GM18526 (cell line): ENCODE measurements around the gene GIMAP4.

Source experiments
- POLR2A ChIP-seq: IDR thresholded peaks from 3 replicates; pipeline ENCODE4 v1.6.1; 2011; ENCODE audit not compliant: insufficient read length; ENCODE audit errors: extremely low read depth

The GIMAP4 gene

DNA sequence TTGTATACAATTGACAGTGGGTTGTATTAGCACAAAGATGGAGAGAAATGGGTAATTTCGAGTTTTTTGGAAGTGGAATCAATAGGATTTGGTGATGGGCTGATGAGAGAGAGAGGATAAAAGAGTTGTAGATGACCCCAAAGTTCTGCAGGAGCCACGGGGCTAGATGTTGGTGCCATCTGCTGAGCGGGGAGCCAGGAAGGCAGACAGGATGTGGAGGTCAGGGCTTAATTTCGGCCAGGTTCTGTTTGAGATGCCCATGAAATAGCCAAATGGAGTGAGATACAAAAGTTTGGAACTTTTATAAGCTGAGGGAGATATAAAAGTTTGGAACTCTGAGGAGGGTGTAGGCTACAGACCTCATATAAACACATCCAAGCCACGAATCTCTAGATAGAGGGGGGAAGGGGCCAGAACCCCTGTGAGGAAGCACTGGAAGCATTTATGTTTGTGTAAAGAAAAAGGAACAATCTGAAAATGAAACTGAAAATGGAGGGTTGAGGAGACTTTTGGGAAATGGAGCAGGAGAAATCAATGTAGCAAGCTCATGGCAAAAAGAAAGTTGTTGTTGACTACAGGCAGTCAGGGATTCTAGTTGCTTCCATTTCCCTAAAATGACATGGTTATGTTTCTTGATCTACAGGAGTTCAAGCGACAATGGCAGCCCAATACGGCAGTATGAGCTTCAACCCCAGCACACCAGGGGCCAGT lies 2.2 kb downstream of the GIMAP4 start:
- no peak for TF ChIP-seq POLR2A

DNA sequence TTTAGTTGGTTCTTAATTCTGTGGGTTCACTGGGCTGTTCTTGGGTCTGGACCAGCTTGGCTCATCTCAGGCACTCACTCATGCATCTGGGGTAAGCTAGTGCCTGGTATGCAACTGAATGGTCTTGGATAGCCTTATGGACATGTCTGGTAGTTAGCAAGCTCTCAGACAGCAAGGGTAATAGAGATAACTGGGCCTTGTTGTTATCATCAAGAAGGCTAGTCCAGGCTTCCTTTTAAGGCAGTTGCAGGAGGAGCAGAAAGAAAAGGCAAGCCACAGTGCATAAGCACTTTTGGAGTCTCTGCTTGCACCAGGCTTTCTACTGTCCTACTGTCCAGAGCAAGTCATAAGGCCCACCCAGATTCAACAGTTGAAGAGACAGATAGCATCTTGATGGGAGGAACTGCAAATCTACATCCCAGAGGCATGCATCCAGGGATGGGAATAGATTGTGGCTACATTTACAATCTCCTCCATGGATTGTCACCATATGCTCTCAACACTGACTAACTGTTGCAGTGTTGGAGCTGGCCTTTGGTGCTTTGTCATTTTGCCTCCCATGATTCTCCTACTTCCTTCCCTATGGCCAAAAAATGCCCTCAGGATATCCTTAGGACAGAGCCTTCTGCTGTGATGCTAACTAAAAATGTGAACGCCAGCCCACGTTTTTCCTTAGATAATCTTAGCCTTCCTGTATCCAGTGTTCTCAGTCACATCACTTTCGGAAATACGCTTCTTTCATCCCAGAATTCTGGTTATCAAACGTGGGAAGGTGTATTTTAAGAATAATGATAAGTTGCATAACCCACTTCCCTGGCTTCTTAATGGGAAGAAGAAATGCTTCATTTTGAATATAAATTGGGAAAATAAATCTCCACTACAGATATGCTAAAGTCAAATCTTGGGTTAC lies 3.6 kb downstream of the GIMAP4 start:
- no peak for TF ChIP-seq POLR2A

DNA sequence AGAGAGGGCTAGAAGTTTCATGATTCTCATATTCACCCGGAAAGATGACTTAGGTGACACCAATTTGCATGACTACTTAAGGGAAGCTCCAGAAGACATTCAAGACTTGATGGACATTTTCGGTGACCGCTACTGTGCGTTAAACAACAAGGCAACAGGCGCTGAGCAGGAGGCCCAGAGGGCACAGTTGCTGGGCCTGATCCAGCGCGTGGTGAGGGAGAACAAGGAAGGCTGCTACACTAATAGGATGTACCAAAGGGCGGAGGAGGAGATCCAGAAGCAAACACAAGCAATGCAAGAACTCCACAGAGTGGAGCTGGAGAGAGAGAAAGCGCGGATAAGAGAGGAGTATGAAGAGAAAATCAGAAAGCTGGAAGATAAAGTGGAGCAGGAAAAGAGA lies 5.3 kb downstream of the GIMAP4 start:
- TF ChIP-seq POLR2A: no peak

DNA sequence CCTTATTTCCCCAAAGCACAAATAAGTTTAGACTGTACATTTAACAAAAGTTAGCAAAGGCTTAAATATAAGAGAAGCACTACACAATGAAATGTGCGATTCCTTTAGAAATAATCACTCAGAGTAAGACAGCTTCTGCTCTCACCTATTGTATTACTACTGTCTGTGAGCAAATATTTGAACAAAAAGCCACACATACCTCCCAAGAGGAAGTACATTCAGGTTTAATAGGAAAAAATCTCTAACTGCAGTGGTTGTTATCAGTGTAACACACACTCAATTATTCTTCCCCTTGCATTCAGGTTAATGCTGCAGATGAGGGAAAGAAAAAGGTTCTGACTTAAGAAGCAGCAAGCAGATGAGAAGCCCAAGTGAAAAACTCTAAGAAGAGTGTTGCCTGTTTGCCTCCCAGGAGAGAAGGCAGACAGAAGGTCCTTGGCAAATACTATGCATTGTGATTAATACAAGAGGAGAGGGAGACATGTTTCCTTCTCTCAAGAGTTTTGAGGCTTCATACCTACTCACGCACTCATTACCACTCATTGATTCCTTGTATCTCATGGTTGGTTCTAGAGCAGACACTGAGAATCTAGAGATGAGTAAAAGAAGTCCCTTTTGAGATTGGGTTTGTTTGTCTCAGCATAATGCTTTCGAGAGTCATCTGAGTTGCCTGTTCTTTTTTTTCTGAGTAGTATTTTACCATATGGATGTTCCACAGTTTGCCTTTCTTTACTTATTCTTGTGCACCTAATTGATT lies 13.6 kb downstream of the GIMAP4 start:
- TF ChIP-seq POLR2A: no peak

DNA sequence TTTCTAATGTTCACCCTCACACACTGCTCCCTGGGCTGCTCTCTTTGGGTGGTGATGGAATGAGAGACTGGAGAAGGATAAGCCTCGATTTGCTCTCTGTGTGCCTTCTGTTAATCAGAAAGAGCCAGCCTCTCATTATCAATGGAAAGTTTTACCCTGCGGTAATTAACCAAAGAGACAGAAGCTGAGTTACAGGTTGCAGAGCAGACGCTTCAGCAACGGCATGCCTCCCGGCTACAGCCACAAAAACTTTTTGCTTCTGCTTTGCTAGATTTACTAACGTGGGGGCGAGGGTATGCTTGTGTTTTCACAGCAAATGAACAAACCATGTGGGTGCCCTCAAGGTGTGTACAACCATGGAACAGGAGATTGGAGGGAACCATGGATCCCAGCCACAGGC lies 18.0 kb downstream of the GIMAP4 start:
- no peak for TF ChIP-seq POLR2A

DNA sequence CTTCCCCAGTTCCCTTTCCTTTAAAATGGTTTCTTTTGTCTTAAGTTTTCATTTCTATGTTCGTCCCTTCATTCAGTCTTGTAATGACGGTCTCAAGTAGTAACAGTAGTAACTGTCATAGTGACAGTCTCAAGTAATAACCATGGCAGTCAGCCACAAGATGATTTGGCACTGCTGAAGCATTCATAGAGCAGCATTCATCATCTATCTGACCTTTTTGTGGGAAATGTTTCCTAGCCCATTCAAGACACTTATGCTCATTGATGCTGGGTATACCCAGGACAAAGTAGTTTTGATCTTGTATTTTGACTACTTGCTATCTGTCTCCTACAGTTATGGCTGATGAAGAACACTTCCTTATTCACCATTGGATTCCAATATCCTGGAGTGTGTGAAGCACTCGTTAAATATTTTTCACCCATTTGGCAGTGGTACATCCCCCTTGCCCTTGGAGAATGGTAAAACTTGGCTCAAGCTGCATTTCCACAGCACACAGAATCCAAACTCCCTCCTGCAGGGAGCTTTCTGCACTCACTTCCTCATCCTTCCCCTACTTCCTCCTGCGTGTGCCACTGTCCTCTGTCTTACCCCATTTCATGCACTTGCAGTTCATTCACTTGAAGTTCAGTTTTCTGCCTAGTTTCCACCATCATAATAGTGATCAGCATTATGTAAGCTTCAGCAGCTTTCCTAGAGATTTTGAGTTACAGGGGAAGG lies 19.0 kb downstream of the GIMAP4 start:
- no peak for TF ChIP-seq POLR2A

DNA sequence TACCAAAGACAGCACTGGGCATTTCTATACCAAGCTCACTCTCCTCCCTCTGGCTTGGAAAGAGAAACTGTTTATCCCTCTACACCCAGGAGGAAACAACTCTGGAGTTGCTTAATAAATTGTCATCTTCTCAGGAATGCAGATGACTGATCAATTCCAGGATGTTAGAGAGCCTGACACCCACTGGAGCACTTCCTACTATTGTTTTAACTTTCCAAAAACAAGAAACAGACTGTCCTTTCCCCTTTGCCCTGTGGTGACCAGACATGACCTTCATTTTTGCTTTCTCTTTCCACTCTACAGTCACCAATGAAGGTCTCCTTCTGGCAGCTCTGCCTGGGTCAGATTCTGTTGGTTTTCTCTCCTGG lies 19.6 kb downstream of the GIMAP4 start:
- no peak for TF ChIP-seq POLR2A

DNA sequence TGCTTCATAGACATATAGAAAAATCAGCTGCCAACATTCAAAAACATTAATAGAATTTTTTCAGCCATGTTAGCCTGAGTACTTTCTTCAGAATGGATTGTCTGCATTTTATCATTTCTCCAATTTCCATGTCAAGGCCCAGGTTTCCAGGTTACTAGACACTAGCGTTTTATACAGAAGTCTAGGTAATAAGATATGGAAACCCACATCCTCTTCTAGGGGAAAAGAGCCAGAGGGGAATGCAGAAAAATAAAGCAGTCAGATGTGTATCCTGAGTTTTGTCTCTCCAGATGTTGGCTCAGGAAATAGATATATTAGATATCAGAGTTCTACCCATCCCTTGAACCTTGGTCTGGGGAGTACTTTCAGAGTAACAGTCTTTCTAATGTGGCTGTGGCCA lies 20.4 kb downstream of the GIMAP4 start:
- no peak for TF ChIP-seq POLR2A

DNA sequence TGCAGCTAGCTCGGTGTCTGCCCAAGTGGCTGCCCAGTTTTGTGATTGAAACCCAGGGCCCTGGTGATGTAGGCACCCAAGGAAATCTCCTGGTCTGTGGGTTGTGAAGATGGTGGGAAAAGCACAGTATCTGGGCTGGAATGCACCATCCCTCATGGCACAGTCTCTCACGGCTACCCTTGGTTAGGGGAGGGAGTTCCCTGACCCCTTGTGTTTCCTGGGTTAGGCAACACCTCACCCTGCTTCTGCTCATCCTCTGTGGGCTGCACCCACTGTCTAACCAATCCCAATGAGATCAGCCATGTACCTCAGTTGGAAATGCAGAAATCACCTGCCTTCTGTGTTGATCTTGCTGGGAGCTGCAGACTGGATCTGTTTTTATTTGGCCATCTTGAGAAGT lies 27.6 kb downstream of the GIMAP4 start:
- no peak for TF ChIP-seq POLR2A

DNA sequence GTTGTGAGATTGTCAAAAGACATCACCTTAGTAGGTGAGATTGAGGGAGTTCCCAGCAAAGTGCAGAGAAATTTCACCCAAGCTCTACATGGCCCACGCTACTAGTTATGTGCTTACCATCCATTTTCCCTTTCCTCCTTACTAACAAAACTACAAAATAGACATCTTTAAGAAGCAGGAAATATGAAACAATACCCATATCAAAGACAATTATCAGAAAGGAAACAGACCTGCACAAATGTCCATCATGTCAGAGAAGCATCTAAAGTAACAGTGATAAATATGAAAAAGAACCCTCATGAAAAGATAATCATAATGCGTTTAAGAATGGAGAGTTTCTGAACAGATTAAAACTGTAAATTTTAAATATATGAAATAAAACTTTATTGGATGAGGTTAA lies 28.2 kb downstream of the GIMAP4 start:
- no peak for TF ChIP-seq POLR2A

DNA sequence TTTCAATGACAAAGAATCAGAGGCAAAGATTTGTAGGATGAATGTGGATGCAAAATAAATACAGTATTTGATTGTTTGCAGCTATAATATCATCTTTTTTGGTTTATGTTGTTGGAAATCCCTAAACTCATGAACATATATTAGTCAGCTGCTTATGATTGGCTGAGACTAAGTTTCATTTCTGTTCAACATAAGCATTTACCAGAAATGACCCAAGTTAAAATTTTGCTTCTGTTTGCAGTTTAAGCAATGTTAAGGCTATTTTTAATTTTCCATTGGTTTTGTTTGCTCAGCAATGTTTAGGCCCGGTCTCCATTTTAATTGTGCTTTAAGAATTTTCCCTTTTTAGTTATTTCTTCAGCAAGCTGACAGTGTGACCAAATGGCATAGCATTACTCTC lies 43.0 kb downstream of the GIMAP4 start:
- no peak for TF ChIP-seq POLR2A

DNA sequence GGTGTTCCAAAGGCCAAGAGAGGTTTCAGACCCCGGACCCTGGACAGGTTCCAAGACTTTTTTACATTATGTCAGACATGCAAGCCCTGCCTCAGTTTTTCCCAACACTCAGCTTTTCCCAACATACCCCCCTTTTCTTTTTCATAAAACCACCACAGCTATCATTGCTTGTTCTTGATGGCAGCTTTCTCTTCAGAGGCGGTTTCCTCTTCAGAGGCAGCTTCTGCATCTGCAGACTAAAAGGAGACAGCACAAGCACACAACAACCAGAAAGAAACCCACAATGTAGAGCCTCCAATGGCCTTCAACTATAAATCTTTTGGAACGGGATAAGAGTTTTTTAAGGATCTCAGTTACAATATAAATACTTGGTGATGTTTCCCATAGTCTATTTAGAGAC lies 45.7 kb downstream of the GIMAP4 start:
- TF ChIP-seq POLR2A: no peak

DNA sequence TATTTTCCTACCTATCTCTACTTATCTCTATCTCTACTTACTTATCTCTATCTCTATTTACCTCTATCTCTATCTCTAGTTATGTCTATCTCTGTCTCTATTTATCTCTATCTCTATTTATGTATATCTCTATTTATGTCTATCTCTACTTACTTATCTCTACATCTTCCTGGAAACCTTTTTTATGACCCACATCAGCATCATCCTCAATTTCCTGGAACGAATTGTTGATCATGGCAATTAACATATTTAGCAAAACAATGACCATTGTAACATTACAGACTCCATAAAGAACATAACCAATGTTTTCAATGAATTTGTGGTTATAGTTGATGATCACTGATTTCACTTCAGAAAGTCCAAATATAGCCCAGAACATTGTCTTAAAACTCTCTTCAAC lies 46.7 kb downstream of the GIMAP4 start:
- TF ChIP-seq POLR2A: no peak

DNA sequence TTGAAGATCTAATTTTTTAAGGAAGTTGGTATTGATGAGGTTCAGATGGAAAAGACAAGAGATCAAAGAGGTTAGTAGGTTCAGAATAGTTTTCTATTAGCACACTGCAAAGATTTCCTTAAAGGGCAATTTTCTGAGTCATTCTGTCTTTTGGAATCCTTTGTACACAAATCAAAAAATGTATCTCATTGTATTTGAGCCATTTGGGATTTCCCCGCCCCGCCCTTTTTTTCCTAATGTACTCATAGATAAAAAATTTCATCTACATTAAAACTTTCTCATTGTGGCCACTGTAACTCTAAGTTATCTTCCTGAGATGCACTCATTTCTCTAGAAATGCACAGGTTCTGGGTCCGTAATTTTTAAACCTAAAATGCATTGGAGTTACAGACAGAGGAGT lies 52.9 kb downstream of the GIMAP4 start:
- TF ChIP-seq POLR2A: no peak
